Cardiac muscle cell (in vitro differentiated cells and primary cell): ENCODE measurements around the gene CEP120. TPM values are rescaled to one million over a fixed set of nuclear protein-coding genes. Genes with fewer than 3 reads are reported as not detected.

Source experiments
- DNase-seq, 2 donors: peaks; one replicate each; pipeline versions ENCODE4 v3.0.0 to v3.0.0-alpha.2; 2010 to 2017; ENCODE audit warnings: low read depth in 1 of 2, low spot score in 1 of 2
- H3K27ac ChIP-seq: fragments of 200-600 bp; sonication (generic); 2 replicates; pipeline ENCODE4 v1.5.1; 2016
- H3K27me3 ChIP-seq: fragments of 200-600 bp; sonication (generic); 2 replicates; pipeline ENCODE4 v1.6.0; 2016; ENCODE audit warnings: control low read depth
- H3K36me3 ChIP-seq: fragments of 200-600 bp; sonication (generic); 2 replicates; pipeline ENCODE4 v1.5.1; 2016; ENCODE audit warnings: control low read depth
- H3K4me1 ChIP-seq: fragments of 200-600 bp; sonication (generic); 2 replicates; pipeline ENCODE4 v1.8.1; 2017; ENCODE audit warnings: low read depth, mild to moderate bottlenecking, mixed run types
- H3K4me3 ChIP-seq: fragments of 200-600 bp; sonication (generic); 2 replicates; pipeline ENCODE4 v1.5.1; 2016; ENCODE audit warnings: mild to moderate bottlenecking
- H3K9me3 ChIP-seq: fragments of 200-600 bp; sonication (generic); 2 replicates; pipeline ENCODE4 v1.5.1; 2017; ENCODE audit warnings: low read depth, mild to moderate bottlenecking, control low read depth
- polyA plus RNA-seq: library from polyadenylated mRNA; unstranded; fragments of >200 nt; fragmentation: Nextera tagmentation; extraction: Ambion mirVana; gene quantifications from 2 replicates; pipeline ENCODE4 v1.2.1, GENCODE V29; 2016
- total RNA-seq: library from RNA; depleted of rRNA; stranded (reverse); fragments of >200 nt; gene quantifications from 2 replicates; pipeline ENCODE4 v1.2.3, GENCODE V29; 2016
- TF ChIP-seq, protein P1 (sequence below): IDR thresholded peaks from 2 replicates; pipeline ENCODE4 v1.5.1; 2012; ENCODE audit warnings: low read depth, mild to moderate bottlenecking, low read length

The CEP120 gene
- total and polyA plus RNA-seq, 2 experiments from 2014 or later: 6.5 to 16.3 TPM

DNA sequence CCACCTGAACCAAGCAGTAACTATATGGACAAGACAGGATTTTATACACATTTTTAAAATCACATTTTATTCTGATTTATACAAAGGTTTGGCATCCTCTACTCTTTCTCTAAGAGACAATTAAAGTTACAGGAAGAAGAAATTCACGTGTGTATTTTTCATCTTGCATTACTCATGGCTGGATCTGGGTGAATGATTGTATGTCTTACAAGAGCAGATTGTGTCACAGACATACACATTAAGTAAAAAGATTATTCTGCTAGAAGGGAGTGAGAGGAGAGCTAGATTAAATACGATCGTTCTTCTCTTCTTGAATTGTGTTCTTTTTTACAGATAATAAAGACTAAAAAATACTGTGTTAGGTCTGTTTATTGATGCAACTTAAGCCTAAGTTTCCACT, 20.8 kb upstream of the CEP120 start:
- Histone ChIP-seq H3K4me1 (no peaks in the 10 kb centered on the region), H3K9me3 (no peaks in the 10 kb centered on the region), H3K36me3 (no peaks in the 10 kb centered on the region), H3K27me3 (no peaks in the 10 kb centered on the region), H3K27ac (no peak overlapping the region), H3K4me3 (no peak overlapping the region)
- no peak for DNase-seq
- TF ChIP-seq, protein P1, sequence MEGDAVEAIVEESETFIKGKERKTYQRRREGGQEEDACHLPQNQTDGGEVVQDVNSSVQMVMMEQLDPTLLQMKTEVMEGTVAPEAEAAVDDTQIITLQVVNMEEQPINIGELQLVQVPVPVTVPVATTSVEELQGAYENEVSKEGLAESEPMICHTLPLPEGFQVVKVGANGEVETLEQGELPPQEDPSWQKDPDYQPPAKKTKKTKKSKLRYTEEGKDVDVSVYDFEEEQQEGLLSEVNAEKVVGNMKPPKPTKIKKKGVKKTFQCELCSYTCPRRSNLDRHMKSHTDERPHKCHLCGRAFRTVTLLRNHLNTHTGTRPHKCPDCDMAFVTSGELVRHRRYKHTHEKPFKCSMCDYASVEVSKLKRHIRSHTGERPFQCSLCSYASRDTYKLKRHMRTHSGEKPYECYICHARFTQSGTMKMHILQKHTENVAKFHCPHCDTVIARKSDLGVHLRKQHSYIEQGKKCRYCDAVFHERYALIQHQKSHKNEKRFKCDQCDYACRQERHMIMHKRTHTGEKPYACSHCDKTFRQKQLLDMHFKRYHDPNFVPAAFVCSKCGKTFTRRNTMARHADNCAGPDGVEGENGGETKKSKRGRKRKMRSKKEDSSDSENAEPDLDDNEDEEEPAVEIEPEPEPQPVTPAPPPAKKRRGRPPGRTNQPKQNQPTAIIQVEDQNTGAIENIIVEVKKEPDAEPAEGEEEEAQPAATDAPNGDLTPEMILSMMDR: no peak

DNA sequence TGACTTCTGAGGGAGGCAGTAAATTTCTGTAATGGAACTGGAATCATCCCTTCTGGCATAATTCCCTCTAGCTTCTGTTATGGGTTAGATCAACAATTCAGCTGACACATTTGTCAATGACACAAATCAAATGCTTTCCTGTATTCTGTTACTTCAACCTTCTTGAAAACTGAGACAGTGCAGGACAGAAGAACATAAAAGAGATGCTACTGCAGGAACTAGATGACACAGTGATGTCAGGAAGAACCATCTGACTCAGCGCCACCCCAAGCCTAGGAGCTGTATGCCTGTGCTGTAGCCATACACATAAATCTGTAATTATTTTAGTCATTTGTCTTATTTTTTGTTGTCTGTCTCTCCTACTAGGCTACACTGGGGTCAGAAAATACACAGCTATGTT, 18.2 kb upstream of the CEP120 start:
- DNase-seq: no peak
- Histone ChIP-seq H3K36me3 (no peaks in the 10 kb centered on the region), H3K27me3 (no peaks in the 10 kb centered on the region), H3K4me1 (no peaks in the 10 kb centered on the region), H3K4me3 (no peak overlapping the region), H3K9me3 (no peaks in the 10 kb centered on the region), H3K27ac (no peak overlapping the region)
- TF ChIP-seq, protein P1: no peak

DNA sequence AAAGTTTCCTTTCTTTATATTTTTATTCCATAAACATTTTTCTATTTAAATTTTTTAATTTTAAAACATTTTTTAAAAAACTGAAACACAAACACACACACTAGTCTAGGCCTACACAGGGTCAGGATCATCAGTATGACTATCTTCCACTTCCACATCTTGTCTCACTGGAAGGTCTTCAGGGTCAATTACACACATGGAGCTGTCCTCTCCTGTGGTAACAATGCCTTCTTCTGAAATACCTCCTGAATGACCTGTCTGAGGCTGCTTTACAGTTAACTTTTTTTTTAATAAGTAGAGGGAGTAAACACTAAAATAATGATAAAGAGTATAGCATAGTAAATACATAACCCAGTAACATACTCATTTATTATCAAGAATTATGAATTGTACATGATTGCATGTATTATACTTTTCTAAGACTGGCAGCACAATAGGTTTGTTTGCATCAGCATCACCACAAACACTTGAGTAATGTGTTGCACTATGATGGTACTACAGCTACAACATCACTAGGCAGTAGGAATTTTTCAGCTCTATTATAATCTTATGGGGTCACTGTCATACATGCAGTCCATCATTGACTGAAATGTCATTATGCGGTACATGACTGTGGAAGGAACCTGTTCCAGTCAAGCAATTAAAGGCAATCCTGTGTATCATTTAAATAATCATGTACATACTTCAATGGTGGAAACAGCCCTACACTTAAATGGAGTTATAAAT, 17.4 kb upstream of the CEP120 start:
- Histone ChIP-seq H3K27ac (no peak overlapping the region), H3K4me1 (no peaks in the 10 kb centered on the region), H3K27me3 (no peaks in the 10 kb centered on the region), H3K4me3 (no peak overlapping the region), H3K36me3 (no peaks in the 10 kb centered on the region), H3K9me3 (no peaks in the 10 kb centered on the region)
- DNase-seq: no peak
- TF ChIP-seq, protein P1: no peak

DNA sequence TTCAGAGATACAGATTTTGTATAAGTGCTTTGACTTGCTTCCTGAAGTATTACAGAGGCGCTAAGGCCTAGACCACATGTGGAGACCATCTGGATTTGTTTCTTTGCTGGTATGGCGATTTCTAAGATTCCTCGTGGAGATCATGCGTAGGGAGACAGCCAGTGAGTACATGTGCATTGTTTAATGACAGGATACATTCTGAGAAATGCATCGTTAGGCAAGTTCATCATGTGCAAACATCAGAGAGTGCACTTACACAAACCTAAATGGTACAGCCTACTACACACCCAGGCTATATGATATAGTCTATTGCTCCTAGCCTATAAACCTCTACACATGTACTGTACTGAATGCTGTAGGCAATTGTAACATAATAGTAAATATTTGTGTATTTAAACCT, 16.5 kb upstream of the CEP120 start:
- Histone ChIP-seq H3K9me3 (no peaks in the 10 kb centered on the region), H3K4me1 (no peaks in the 10 kb centered on the region), H3K36me3 (no peaks in the 10 kb centered on the region), H3K27me3 (no peaks in the 10 kb centered on the region), H3K4me3 (no peak overlapping the region), H3K27ac (no peak overlapping the region)
- no peak for DNase-seq
- TF ChIP-seq, protein P1: no peak

DNA sequence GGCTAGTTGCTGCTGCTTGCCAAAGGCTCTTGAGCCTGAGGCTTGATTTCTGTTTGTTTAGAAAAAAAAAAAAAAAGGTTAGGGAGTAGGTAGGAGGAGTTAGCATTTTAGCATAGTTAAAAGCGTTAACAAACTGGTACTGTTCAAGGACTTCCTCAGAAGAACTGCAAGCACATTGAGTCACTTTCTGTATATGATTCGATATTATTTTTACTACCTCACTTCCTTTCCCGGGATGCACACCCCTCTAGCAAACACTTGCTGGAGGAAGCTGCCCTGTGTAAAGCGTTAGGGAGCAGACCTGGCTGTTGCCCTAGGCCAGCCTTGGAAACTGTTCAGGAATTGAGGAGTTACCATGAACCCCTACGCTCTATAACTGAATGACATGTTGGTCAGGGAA, 15.7 kb upstream of the CEP120 start:
- no peaks in the 10 kb centered on the region for H3K27me3 ChIP-seq
- H3K9me3 ChIP-seq: no peaks in the 10 kb centered on the region
- TF ChIP-seq, protein P1: no peak
- H3K4me1 ChIP-seq: no peaks in the 10 kb centered on the region
- H3K27ac ChIP-seq: no peak overlapping the region
- no peaks in the 10 kb centered on the region for H3K36me3 ChIP-seq
- no peak for DNase-seq
- H3K4me3 ChIP-seq: no peak overlapping the region
